H1 (cell line): ENCODE measurements around the gene SLC25A21. TPM values are rescaled to one million over a fixed set of nuclear protein-coding genes. Genes with fewer than 3 reads are reported as not detected.

Source experiments
- CTCF ChIA-PET: fragments of 300-600 bp; sonication (Branson Sonifier 250); formaldehyde crosslinking; loops from one replicate; lab custom pipeline; 2021; ENCODE audit not compliant: partially characterized antibody; lab: Charles Lee
- POLR2A ChIA-PET: fragments of 300-600 bp; sonication (Branson Sonifier 250); formaldehyde crosslinking; loops from one replicate; lab custom pipeline; 2021; ENCODE audit warnings: inconsistent platforms; ENCODE audit not compliant: partially characterized antibody; lab: Charles Lee
- DNase-seq, 2 experiments: peaks; one replicate each; pipeline versions ENCODE4 v3.0.0 to v3.0.0-alpha.2; 2010 to 2022; ENCODE audit warnings: low spot score in 2 of 2, low read depth in 1 of 2, mixed read lengths in 1 of 2
- FAIRE-seq: peaks from 2 replicates; lab custom pipeline; 2011; peaks lifted over from hg19 to GRCh38; lab: Jason Lieb, UNC
- H2AFZ ChIP-seq: 2 replicates; pipeline ENCODE4 v1.8.1; 2012; ENCODE audit warnings: low read length, inconsistent platforms
- H2AK5ac ChIP-seq: 2 replicates; pipeline ENCODE4 v1.6.1; 2013; ENCODE audit warnings: low read depth, low read length
- H2BK120ac ChIP-seq: replicated peaks from 2 replicates; pipeline ENCODE3; 2013; ENCODE audit warnings: low read depth, low read length, inconsistent platforms
- H2BK12ac ChIP-seq: 2 replicates; pipeline ENCODE4 v1.6.1; 2013; ENCODE audit warnings: low read depth, low read length
- H2BK15ac ChIP-seq: 2 replicates; pipeline ENCODE4 v1.6.1; 2013; ENCODE audit warnings: low read length
- H2BK20ac ChIP-seq: 2 replicates; pipeline ENCODE4 v1.6.1; 2013; ENCODE audit warnings: low read length
- H2BK5ac ChIP-seq: 2 replicates; pipeline ENCODE4 v1.6.1; 2013; ENCODE audit warnings: low read depth, low read length
- H3K14ac ChIP-seq: 2 replicates; pipeline ENCODE4 v1.6.1; 2013; ENCODE audit warnings: inconsistent platforms; ENCODE audit not compliant: insufficient read length
- H3K18ac ChIP-seq: 2 replicates; pipeline ENCODE4 v1.6.1; 2013; ENCODE audit warnings: low read length; ENCODE audit errors: extremely low read depth
- H3K23ac ChIP-seq: 2 replicates; pipeline ENCODE4 v1.6.1; 2013; ENCODE audit warnings: inconsistent platforms; ENCODE audit not compliant: insufficient read length
- H3K23me2 ChIP-seq: 2 replicates; pipeline ENCODE4 v1.6.1; 2013; ENCODE audit warnings: low read depth, low read length
- H3K27ac ChIP-seq: 2 replicates; pipeline ENCODE4 v1.6.1; 2011; ENCODE audit warnings: low read depth, low read length, inconsistent platforms
- H3K27me3 ChIP-seq, 4 experiments: replicated peaks in 1 of 4; 1 replicate in 1 of 4; 2 replicates in 3 of 4; pipeline versions ENCODE4 v1.6.1 to v1.8.1; 2011 to 2013; ENCODE audit warnings: low read length in 3 of 4, mild to moderate bottlenecking in 3 of 4, inconsistent platforms in 2 of 4, mixed read lengths in 2 of 4, moderate library complexity in 1 of 4; ENCODE audit not compliant: control insufficient read depth in 3 of 4, insufficient read depth in 3 of 4; ENCODE audit errors: extremely low read depth in 1 of 4
- H3K36me3 ChIP-seq, 4 experiments: 2 replicates each; pipeline versions ENCODE4 v1.6.1 to v1.8.1; 2011 to 2013; ENCODE audit warnings: mild to moderate bottlenecking in 4 of 4, low read length in 3 of 4, moderate library complexity in 2 of 4, control low read depth in 1 of 4, inconsistent platforms in 1 of 4; ENCODE audit not compliant: insufficient read depth in 4 of 4, control insufficient read depth in 2 of 4
- H3K4ac ChIP-seq: replicated peaks from 2 replicates; pipeline ENCODE3; 2013; ENCODE audit warnings: low read length, low read depth, mixed read lengths, inconsistent platforms; ENCODE audit not compliant: insufficient read length
- H3K4me1 ChIP-seq, 4 experiments: replicated peaks in 1 of 4; 1 replicate in 1 of 4; 2 replicates in 3 of 4; pipeline versions ENCODE4 v1.6.1 to v1.8.1; 2011 to 2013; ENCODE audit warnings: low read length in 3 of 4, inconsistent platforms in 2 of 4, mixed read lengths in 1 of 4; ENCODE audit not compliant: insufficient read depth in 4 of 4, control insufficient read depth in 3 of 4
- H3K4me2 ChIP-seq, 2 experiments: 2 replicates each; pipeline versions ENCODE4 v1.6.1 to v1.8.1; 2011 to 2013; ENCODE audit warnings: low read depth in 2 of 2, low read length in 2 of 2, control low read depth in 1 of 2, inconsistent platforms in 1 of 2, mild to moderate bottlenecking in 1 of 2; ENCODE audit not compliant: insufficient read depth in 1 of 2
- H3K4me3 ChIP-seq, 4 experiments: fragments of 200-600, 300-600 bp in 1 of 4; sonication (generic), shearing (Covaris generic), sonication (Bioruptor Twin) in 1 of 4; 2 replicates each; pipeline versions ENCODE4 v1.5.1 to v1.8.1; 2011 to 2016; ENCODE audit warnings: low read length in 4 of 4, low read depth in 3 of 4, control low read depth in 2 of 4, inconsistent platforms in 2 of 4, mild to moderate bottlenecking in 2 of 4, mixed read lengths in 1 of 4, moderate library complexity in 1 of 4; ENCODE audit not compliant: insufficient read depth in 2 of 4; ENCODE audit errors: extremely low read depth in 1 of 4
- H3K56ac ChIP-seq: replicated peaks from 2 replicates; pipeline ENCODE3; 2013; ENCODE audit warnings: low read depth, mild to moderate bottlenecking, mixed read lengths, low read length, inconsistent platforms; ENCODE audit not compliant: insufficient read length
- H3K79me1 ChIP-seq: 2 replicates; pipeline ENCODE4 v1.6.1; 2013; ENCODE audit warnings: low read depth, low read length, control low read depth
- H3K79me2 ChIP-seq, 2 experiments: 2 replicates each; pipeline versions ENCODE4 v1.6.1 to v1.8.1; 2012 to 2013; ENCODE audit warnings: low read length in 2 of 2, mild to moderate bottlenecking in 2 of 2, inconsistent platforms in 1 of 2; ENCODE audit not compliant: insufficient read depth in 2 of 2, control insufficient read depth in 1 of 2
- H3K9ac ChIP-seq, 4 experiments: replicated peaks in 1 of 4; 1 replicate in 1 of 4; 2 replicates in 3 of 4; pipeline versions ENCODE4 v1.6.1 to v1.8.1; 2011 to 2013; ENCODE audit warnings: low read depth in 3 of 4, low read length in 3 of 4, control low read depth in 2 of 4, mild to moderate bottlenecking in 2 of 4, moderate library complexity in 2 of 4, inconsistent platforms in 1 of 4; ENCODE audit errors: extremely low read depth in 1 of 4
- H3K9me3 ChIP-seq, 2 experiments: 2 replicates each; pipeline versions ENCODE4 v1.6.1 to v1.8.1; 2012 to 2013; ENCODE audit warnings: mild to moderate bottlenecking in 2 of 2, moderate library complexity in 2 of 2, control low read depth in 1 of 2, inconsistent platforms in 1 of 2, low read depth in 1 of 2, low read length in 1 of 2, mixed read lengths in 1 of 2; ENCODE audit not compliant: insufficient read depth in 2 of 2
- H4K20me1 ChIP-seq, 2 experiments: replicated peaks in 1 of 2; 2 replicates each; pipeline versions ENCODE3 to v1.8.1; 2011 to 2013; ENCODE audit warnings: inconsistent platforms in 2 of 2, low read length in 2 of 2, mild to moderate bottlenecking in 1 of 2; ENCODE audit not compliant: insufficient read depth in 2 of 2, control insufficient read depth in 1 of 2
- H4K5ac ChIP-seq: 2 replicates; pipeline ENCODE4 v1.6.1; 2013; ENCODE audit warnings: low read length, low read depth, mixed read lengths, inconsistent platforms; ENCODE audit not compliant: insufficient read length
- H4K8ac ChIP-seq: 2 replicates; pipeline ENCODE4 v1.8.0; 2013; ENCODE audit warnings: mild to moderate bottlenecking, moderate library complexity, low read length, inconsistent platforms; ENCODE audit not compliant: insufficient read depth; ENCODE audit errors: extremely low read depth
- H4K91ac ChIP-seq: replicated peaks from 2 replicates; pipeline ENCODE3; 2013; ENCODE audit warnings: low read length, mixed read lengths, inconsistent platforms; ENCODE audit not compliant: insufficient read length
- ATF3 ChIP-seq: IDR thresholded peaks from 2 replicates; pipeline ENCODE4 v1.6.1; 2011; ENCODE audit warnings: low read depth, mild to moderate bottlenecking, low read length; ENCODE audit not compliant: insufficient read depth
- BACH1 ChIP-seq: IDR thresholded peaks from 2 replicates; pipeline ENCODE4 v1.6.1; 2012; ENCODE audit warnings: low read length, improper control_type of control experiment
- BRCA1 ChIP-seq: IDR thresholded peaks from 2 replicates; pipeline ENCODE4 v1.6.1; 2012; ENCODE audit warnings: low read depth, low read length, improper control_type of control experiment
- CBX8 ChIP-seq: fragments of 300-800, 300-1000 bp; sonication (generic); IDR thresholded peaks from 2 replicates; pipeline ENCODE4 v1.7.1; 2016; ENCODE audit warnings: low read depth, low read length, borderline replicate concordance
- EZH2 ChIP-seq: fragments of 200-600 bp; sonication (generic); IDR thresholded peaks from 2 replicates; pipeline ENCODE4 v1.7.1; 2012; ENCODE audit warnings: low read depth, mild to moderate bottlenecking, moderate library complexity, low read length, inconsistent platforms; ENCODE audit not compliant: severe bottlenecking
- HDAC2 ChIP-seq, 2 experiments: fragments of 300-600 bp in 1 of 2; sonication (generic) in 1 of 2; IDR thresholded peaks; 2 replicates each; pipeline ENCODE4 v1.6.1; 2011 to 2012; ENCODE audit warnings: low read depth in 2 of 2, low read length in 2 of 2, mild to moderate bottlenecking in 2 of 2, moderate library complexity in 2 of 2, borderline replicate concordance in 1 of 2, inconsistent platforms in 1 of 2
- RAD21 ChIP-seq, 2 experiments: IDR thresholded peaks in 1 of 2; conservative IDR thresholded peaks in 1 of 2; 2 replicates each; pipeline ENCODE4 v1.6.1; 2011; ENCODE audit warnings: low read depth in 2 of 2, low read length in 2 of 2, improper control_type of control experiment in 1 of 2, inconsistent platforms in 1 of 2, mild to moderate bottlenecking in 1 of 2, moderate library complexity in 1 of 2
- SIN3A ChIP-seq, 2 experiments: IDR thresholded peaks in 1 of 2; conservative IDR thresholded peaks in 1 of 2; 2 replicates each; pipeline ENCODE4 v1.6.1; 2011 to 2012; ENCODE audit warnings: low read length in 2 of 2, improper control_type of control experiment in 1 of 2, low read depth in 1 of 2, mild to moderate bottlenecking in 1 of 2
- SP1 ChIP-seq: IDR thresholded peaks from 2 replicates; pipeline ENCODE4 v1.6.1; 2011; ENCODE audit warnings: low read depth, low read length
- WGBS, 2 experiments: shearing (Covaris generic) in 1 of 2; methylation state at CpG; one replicate each; pipeline versions ENCODE4 v1.1.6 to v1.1.7; 2013 to 2015; ENCODE audit warnings: low lambda C conversion rate in 2 of 2, mixed read lengths in 2 of 2, inconsistent platforms in 1 of 2, low coverage in 1 of 2, missing lambda C conversion rate in 1 of 2; ENCODE audit not compliant: insufficient replicate concordance in 2 of 2, insufficient coverage in 1 of 2, insufficient read length in 1 of 2; ENCODE audit errors: extremely low coverage in 1 of 2, missing lambda C conversion rate in 1 of 2; 5-methylcytosine and 5-hydroxymethylcytosine counted together
- polyA plus RNA-seq, 7 experiments: library from polyadenylated mRNA; depleted of rRNA in 3 of 7; stranded (reverse) in 5 of 7; unstranded in 2 of 7; fragments of >200 nt in 5 of 7; fragments of 200-250 nt in 2 of 7; gene quantifications; 1 replicate in 5 of 7; 2 replicates in 1 of 7; 4 replicates in 1 of 7; pipeline versions ENCODE4 v1.2.1 to v1.2.3, GENCODE V29; 2011 to 2013; ENCODE audit warnings: missing spikeins in 2 of 7, mixed read lengths in 2 of 7
- total RNA-seq: library from RNA; stranded (reverse); fragmentation: NEBNext Ultra II Directional; extraction: Animal tissue kit (Norgen Biotek cat#: 25700); gene quantifications from 2 replicates; pipeline ENCODE4 v1.2.1, GENCODE V29; 2021
- TF ChIP-seq, protein P1 (sequence below): IDR thresholded peaks from 2 replicates; pipeline ENCODE4 v1.6.1; 2011; ENCODE audit warnings: low read length, improper control_type of control experiment
- TF ChIP-seq, protein P2 (sequence below): IDR thresholded peaks from 2 replicates; pipeline ENCODE4 v1.6.1; 2012; ENCODE audit warnings: inconsistent platforms

SLC25A21 gene
- total and polyA plus RNA-seq, 2 of the 8 experiments (the other 6 are each of a cell fraction or from before 2014, with no cell fraction given) = 6.9 to 15.7 TPM

GRCh38 chr14:36700651-36701050 lies 471.8 kb downstream of the SLC25A21 start:
- Histone ChIP-seq H3K4me1 (no peaks in the 10 kb centered on the region), H3K56ac (no peak overlapping the region), H2BK12ac (no peak overlapping the region), H3K9me3 (no peaks in the 10 kb centered on the region; a peak in 1 of 4 replicates), H3K23ac (no peak overlapping the region), H3K18ac (no peak overlapping the region), H4K8ac (no peak overlapping the region), H4K5ac (no peak overlapping the region), H3K36me3 (no peaks in the 10 kb centered on the region), H3K79me1 (no peaks in the 10 kb centered on the region), H3K27ac (no peak overlapping the region), H2BK5ac (no peak overlapping the region), H2AFZ (no peak overlapping the region), H2BK15ac (no peak overlapping the region), H4K20me1 (no peaks in the 10 kb centered on the region), H3K23me2 (no peaks in the 10 kb centered on the region), H3K4ac (no peak overlapping the region), H3K9ac (no peak overlapping the region), H2AK5ac (no peak overlapping the region), H4K91ac (no peak overlapping the region), H3K79me2 (no peaks in the 10 kb centered on the region), H2BK20ac (no peak overlapping the region), H3K4me2 (no peak overlapping the region), H3K27me3 (no peaks in the 10 kb centered on the region), H2BK120ac (no peak overlapping the region), H3K14ac (no peak overlapping the region), H3K4me3 (no peak overlapping the region)
- POLR2A ChIA-PET = interaction anchor here (0.5 kb wide), 1 partner anchor 11 kb away, joined by 3 read pairs; no protein-coding TSS in a partner anchor
- 85% methylated on average over 1 of the region's 1 CpG; no CpG with 5 or more reads in 1 of the 2 experiments for WGBS, 2 experiments
- no peak for FAIRE-seq
- no peak for DNase-seq
- CTCF ChIA-PET = interaction anchor here (0.5 to 1.4 kb wide), 8 partner anchors 11 to 222 kb away, joined by 3 read pairs; no protein-coding TSS in a partner anchor
- TF ChIP-seq RAD21 (IDR thresholded peaks at IDR 0.05 in 1 of 2, conservative IDR thresholded peaks at IDR 0.05 in 1 of 2; ENCODE audit: low read depth in 2 of 2, low read length in 2 of 2) (no peak), SP1 (no peak), SIN3A (conservative IDR thresholded peaks at IDR 0.05 in 1 of 2, IDR thresholded peaks at IDR 0.05 in 1 of 2; ENCODE audit: low read depth in 1 of 2, low read length in 2 of 2) (no peak), BRCA1 (no peak), ATF3 (no peak), HDAC2 (IDR thresholded peaks at IDR 0.05; ENCODE audit: borderline replicate concordance in 1 of 2, low read depth in 2 of 2, low read length in 2 of 2) (no peak), CBX8 (no peak), EZH2 (no peak), BACH1 (no peak)
- TF ChIP-seq, protein P1, sequence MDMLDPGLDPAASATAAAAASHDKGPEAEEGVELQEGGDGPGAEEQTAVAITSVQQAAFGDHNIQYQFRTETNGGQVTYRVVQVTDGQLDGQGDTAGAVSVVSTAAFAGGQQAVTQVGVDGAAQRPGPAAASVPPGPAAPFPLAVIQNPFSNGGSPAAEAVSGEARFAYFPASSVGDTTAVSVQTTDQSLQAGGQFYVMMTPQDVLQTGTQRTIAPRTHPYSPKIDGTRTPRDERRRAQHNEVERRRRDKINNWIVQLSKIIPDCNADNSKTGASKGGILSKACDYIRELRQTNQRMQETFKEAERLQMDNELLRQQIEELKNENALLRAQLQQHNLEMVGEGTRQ = no peak
- TF ChIP-seq, protein P2, sequence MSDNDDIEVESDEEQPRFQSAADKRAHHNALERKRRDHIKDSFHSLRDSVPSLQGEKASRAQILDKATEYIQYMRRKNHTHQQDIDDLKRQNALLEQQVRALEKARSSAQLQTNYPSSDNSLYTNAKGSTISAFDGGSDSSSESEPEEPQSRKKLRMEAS = no peak
